Mesodermal cell (in vitro differentiated cells): ENCODE data around the gene SORBS2.
"Not testable (repeated sequence)": the region's sequence is repeated elsewhere in the genome, so short reads cannot be mapped to it uniquely, and the experiment has no call there.

Experiments
- H3K27ac ChIP-seq: 2 replicates; pipeline ENCODE4 v1.7.0; 2013; ENCODE audit warnings: mild to moderate bottlenecking, low read depth, low read length, moderate library complexity; ENCODE audit not compliant: severe bottlenecking
- H3K36me3 ChIP-seq: 2 replicates; pipeline ENCODE4 v1.7.1; 2013; ENCODE audit warnings: mild to moderate bottlenecking, low read length, moderate library complexity; ENCODE audit not compliant: control insufficient read depth, insufficient read depth
- H3K4me1 ChIP-seq: one replicate; pipeline ENCODE4 v1.7.1; 2013; ENCODE audit warnings: mild to moderate bottlenecking, low read length; ENCODE audit not compliant: insufficient read depth, control insufficient read depth, poor library complexity, severe bottlenecking
- H3K4me3 ChIP-seq: 2 replicates; pipeline ENCODE4 v1.7.0; 2013; ENCODE audit warnings: low read length, control low read depth, mild to moderate bottlenecking; ENCODE audit not compliant: insufficient read depth, poor library complexity, severe bottlenecking; ENCODE audit errors: extremely low read depth
- H3K9me3 ChIP-seq: 2 replicates; pipeline ENCODE4 v1.7.1; 2013; ENCODE audit warnings: mild to moderate bottlenecking, low read length, moderate library complexity; ENCODE audit not compliant: control insufficient read depth
- WGBS, 2 experiments: methylation state at CpG; one replicate each; pipeline ENCODE4 v1.1.5; 2013; ENCODE audit warnings: missing lambda C conversion rate in 2 of 2; ENCODE audit not compliant: insufficient coverage in 2 of 2; 5-methylcytosine and 5-hydroxymethylcytosine counted together

SORBS2 gene

GRCh38 chr4:185559915-185560281 lies 252.1 kb downstream of the SORBS2 start:
- Histone ChIP-seq H3K36me3 (no peaks in the 10 kb centered on the region), H3K9me3 (peaks cover 6% of the 10 kb centered on the region), H3K4me3 (no peak overlapping the region)

GRCh38 chr4:185559251-185559914 lies 252.6 kb downstream of the SORBS2 start:
- WGBS, 2 experiments, result 85 to 86% methylated on average over 2 to 6 of the region's 8 CpGs

More at GRCh38 chr4:185559915-185560281, 252.1 kb downstream of the SORBS2 start:
- Histone ChIP-seq H3K27ac (peak overlapping the region; percentile 80), H3K4me1 (peaks cover 7% of the 10 kb centered on the region)
- WGBS, 2 experiments, result 54 to 61% methylated on average over 4 of the region's 4 CpGs

GRCh38 chr4:185554365-185555126 lies 257.4 kb downstream of the SORBS2 start:
- Histone ChIP-seq H3K4me1 (peaks cover 3% of the 10 kb centered on the region), H3K27ac (no peak overlapping the region), H3K36me3 (no peaks in the 10 kb centered on the region), H3K9me3 (no peaks in the 10 kb centered on the region), H3K4me3 (no peak overlapping the region)
- 76 to 100% methylated on average over 1 to 2 of the region's 4 CpGs for WGBS, 2 experiments

More at GRCh38 chr4:185559251-185559914, 252.6 kb downstream of the SORBS2 start:
- H3K36me3 ChIP-seq, H3K9me3 ChIP-seq, H3K4me1 ChIP-seq, H3K4me3 ChIP-seq: not testable (repeated sequence)
- peak overlapping the region; percentile 80 for H3K27ac ChIP-seq

GRCh38 chr4:185552254-185552653 lies 259.7 kb downstream of the SORBS2 start:
- H3K9me3 ChIP-seq, result no peaks in the 10 kb centered on the region
- no peaks in the 10 kb centered on the region for H3K36me3 ChIP-seq
- no peak overlapping the region for H3K4me3 ChIP-seq
- no peaks in the 10 kb centered on the region for H3K4me1 ChIP-seq
- no peak overlapping the region for H3K27ac ChIP-seq
- WGBS, 2 experiments, result 78 to 100% methylated on average over 2 of the region's 2 CpGs

- no CpG with 5 or more reads among the region's 1 CpG for WGBS, 2 experiments
- Histone ChIP-seq H3K4me3 (no peak overlapping the region), H3K9me3 (no peaks in the 10 kb centered on the region), H3K36me3 (no peaks in the 10 kb centered on the region), H3K27ac (no peak overlapping the region), H3K4me1 (no peaks in the 10 kb centered on the region)
These were observed 261.1 kb downstream of the SORBS2 start for GRCh38 chr4:185550933-185551332.

GRCh38 chr4:185549095-185549639 lies 262.8 kb downstream of the SORBS2 start:
- no peaks in the 10 kb centered on the region for H3K9me3 ChIP-seq
- no peak overlapping the region for H3K27ac ChIP-seq
- WGBS, 2 experiments, result 60 to 100% methylated on average over 1 to 2 of the region's 2 CpGs
- no peaks in the 10 kb centered on the region for H3K4me1 ChIP-seq
- no peak overlapping the region for H3K4me3 ChIP-seq
- no peaks in the 10 kb centered on the region for H3K36me3 ChIP-seq

GRCh38 chr4:185548587-185548986 lies 263.4 kb downstream of the SORBS2 start:
- H3K4me1 ChIP-seq, result no peaks in the 10 kb centered on the region
- WGBS, 2 experiments, result 73 to 100% methylated on average over 1 of the region's 1 CpG
- H3K27ac ChIP-seq, result no peak overlapping the region
- no peak overlapping the region for H3K4me3 ChIP-seq
- H3K36me3 ChIP-seq, result no peaks in the 10 kb centered on the region
- no peaks in the 10 kb centered on the region for H3K9me3 ChIP-seq

GRCh38 chr4:185546335-185546734 lies 265.7 kb downstream of the SORBS2 start:
- WGBS, 2 experiments, result 98 to 100% methylated on average over 4 of the region's 6 CpGs
- no peak overlapping the region for H3K4me3 ChIP-seq
- H3K4me1 ChIP-seq, result no peaks in the 10 kb centered on the region
- H3K36me3 ChIP-seq, result no peaks in the 10 kb centered on the region
- no peak overlapping the region for H3K27ac ChIP-seq
- no peaks in the 10 kb centered on the region for H3K9me3 ChIP-seq

GRCh38 chr4:185542626-185543315 lies 269.2 kb downstream of the SORBS2 start:
- 89 to 93% methylated on average over 11 to 12 of the region's 14 CpGs for WGBS, 2 experiments
- Histone ChIP-seq H3K4me1 (no peaks in the 10 kb centered on the region), H3K36me3 (no peaks in the 10 kb centered on the region), H3K27ac (no peak overlapping the region), H3K9me3 (no peaks in the 10 kb centered on the region), H3K4me3 (no peak overlapping the region)

GRCh38 chr4:185541251-185541727 lies 270.7 kb downstream of the SORBS2 start:
- no peaks in the 10 kb centered on the region for H3K9me3 ChIP-seq
- 86 to 89% methylated on average over 10 of the region's 10 CpGs for WGBS, 2 experiments
- no peak overlapping the region for H3K27ac ChIP-seq
- H3K36me3 ChIP-seq, result no peaks in the 10 kb centered on the region
- H3K4me3 ChIP-seq, result no peak overlapping the region
- H3K4me1 ChIP-seq, result no peaks in the 10 kb centered on the region
